Measurements from ENCODE around the gene PRUNE2.

The PRUNE2 gene

GRCh38 chr9:76741524-76741923 is 164.4 kb downstream of the PRUNE2 start:
- DNase-seq (ENCODE audit: extremely low read depth in 1 of 2, low read depth in 1 of 2) = no peak

- DNase-seq (ENCODE audit: extremely low read depth in 1 of 2, low read depth in 1 of 2) = no peak
These were observed 167.5 kb downstream of the PRUNE2 start for GRCh38 chr9:76738402-76738801.

- no peak for DNase-seq (ENCODE audit: extremely low read depth in 1 of 2, low read depth in 1 of 2)
These were observed 168.6 kb downstream of the PRUNE2 start for GRCh38 chr9:76737154-76737902.

GRCh38 chr9:76734716-76735115 is 171.2 kb downstream of the PRUNE2 start:
- no peak for DNase-seq (ENCODE audit: extremely low read depth in 1 of 2, low read depth in 1 of 2)

- DNase-seq (ENCODE audit: extremely low read depth in 1 of 2, low read depth in 1 of 2) = no peak
These were observed 172.8 kb downstream of the PRUNE2 start for GRCh38 chr9:76733096-76733495.

- no peak for DNase-seq (ENCODE audit: extremely low read depth in 1 of 2, low read depth in 1 of 2)
These were observed 173.5 kb downstream of the PRUNE2 start for GRCh38 chr9:76732341-76732958.

- no peak for DNase-seq (ENCODE audit: extremely low read depth in 1 of 2, low read depth in 1 of 2)
These were observed 175.1 kb downstream of the PRUNE2 start for GRCh38 chr9:76730801-76731200.

- DNase-seq (ENCODE audit: extremely low read depth in 1 of 2, low read depth in 1 of 2) = no peak
These were observed 175.8 kb downstream of the PRUNE2 start for GRCh38 chr9:76729980-76730737.

GRCh38 chr9:76729116-76729515 is 176.8 kb downstream of the PRUNE2 start:
- no peak for DNase-seq (ENCODE audit: extremely low read depth in 1 of 2, low read depth in 1 of 2)

GRCh38 chr9:76725885-76726284 is 180.0 kb downstream of the PRUNE2 start:
- no peak for DNase-seq (ENCODE audit: extremely low read depth in 1 of 2, low read depth in 1 of 2)

GRCh38 chr9:76725011-76725546 is 180.8 kb downstream of the PRUNE2 start:
- no peak for DNase-seq (ENCODE audit: extremely low read depth in 1 of 2, low read depth in 1 of 2)

- no peak for DNase-seq (ENCODE audit: extremely low read depth in 1 of 2, low read depth in 1 of 2)
These were observed 185.7 kb downstream of the PRUNE2 start for GRCh38 chr9:76720245-76720644.

GRCh38 chr9:76718166-76718565 is 187.7 kb downstream of the PRUNE2 start:
- DNase-seq (ENCODE audit: extremely low read depth in 1 of 2, low read depth in 1 of 2) = no peak

GRCh38 chr9:76717613-76718012 is 188.3 kb downstream of the PRUNE2 start:
- no peak for DNase-seq (ENCODE audit: extremely low read depth in 1 of 2, low read depth in 1 of 2)

- DNase-seq (ENCODE audit: extremely low read depth in 1 of 2, low read depth in 1 of 2) = no peak
These were observed 188.7 kb downstream of the PRUNE2 start for GRCh38 chr9:76717176-76717575.

GRCh38 chr9:76716085-76716672 is 189.7 kb downstream of the PRUNE2 start:
- DNase-seq (ENCODE audit: extremely low read depth in 1 of 2, low read depth in 1 of 2) = no peak

- no peak for DNase-seq (ENCODE audit: extremely low read depth in 1 of 2, low read depth in 1 of 2)
These were observed 192.5 kb downstream of the PRUNE2 start for GRCh38 chr9:76713381-76713780.

- no peak for DNase-seq (ENCODE audit: extremely low read depth in 1 of 2, low read depth in 1 of 2)
These were observed 196.9 kb downstream of the PRUNE2 start for GRCh38 chr9:76709020-76709419.

GRCh38 chr9:76707510-76707909 is 198.4 kb downstream of the PRUNE2 start:
- no peak for DNase-seq (ENCODE audit: extremely low read depth in 1 of 2, low read depth in 1 of 2)

GRCh38 chr9:76704593-76705204 is 201.2 kb downstream of the PRUNE2 start:
- no peak for DNase-seq (ENCODE audit: extremely low read depth in 1 of 2, low read depth in 1 of 2)

GRCh38 chr9:76703270-76703669 is 202.6 kb downstream of the PRUNE2 start:
- no peak for DNase-seq (ENCODE audit: extremely low read depth in 1 of 2, low read depth in 1 of 2)
